Measurements from ENCODE around the gene SIRT3.

DNA sequence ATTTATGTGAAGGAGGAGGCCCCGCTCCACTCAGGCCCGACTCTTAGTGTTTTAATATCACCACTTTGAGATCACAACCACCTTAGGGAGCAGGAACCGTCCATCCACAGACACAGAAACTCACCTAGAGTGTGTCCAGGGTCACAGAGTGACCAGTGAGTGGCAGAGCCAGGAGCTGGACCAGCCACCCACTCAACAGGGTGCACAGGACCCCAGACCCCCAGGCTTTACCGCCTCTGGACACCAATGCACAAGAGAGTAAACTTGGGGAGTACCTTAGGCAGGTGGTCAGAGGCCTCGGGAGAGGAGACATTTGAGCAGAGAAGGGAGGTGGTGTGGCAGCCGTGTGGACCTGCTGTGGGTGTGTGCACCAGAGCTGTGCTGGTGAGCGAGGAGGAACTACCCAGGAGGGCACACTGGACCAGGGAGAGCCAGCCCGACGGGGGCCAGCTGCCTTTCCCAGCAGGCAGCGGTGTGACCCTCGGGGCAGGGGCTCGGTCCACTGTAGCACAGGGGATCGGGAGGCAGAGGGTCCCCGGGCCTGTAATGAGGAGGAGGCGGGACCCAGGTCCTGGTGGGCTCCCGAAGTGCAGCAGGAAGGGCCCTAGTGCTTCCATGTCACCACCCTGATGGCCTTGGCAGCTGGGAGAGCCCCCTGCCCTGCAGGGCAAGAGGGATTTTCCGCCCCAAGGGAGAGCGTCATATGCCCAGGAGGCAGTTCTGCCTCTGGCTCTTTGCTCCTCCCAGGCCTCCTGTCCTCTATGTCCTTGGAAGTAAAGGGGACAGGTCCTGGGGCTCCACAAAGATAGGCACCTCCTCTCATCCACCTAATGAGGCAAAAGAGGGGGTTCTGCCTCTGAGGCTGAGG, 34.5 kb upstream of the SIRT3 start:
- no peak for TF ChIP-seq POLR2A (IDR thresholded peaks at IDR 0.05)
- TF ChIP-seq CTCF (IDR thresholded peaks at IDR 0.05 in 4 of 5, conservative IDR thresholded peaks at IDR 0.05 in 1 of 5): no peak

Measured in gastrocnemius medialis (tissue), 4 donors.